Activated CD8-positive, alpha-beta T cell treated with anti-CD3 and anti-CD28 coated beads for 36 hours (primary cell): Measurements from ENCODE around the gene WDR5B. TPM values are rescaled to one million over a fixed set of nuclear protein-coding genes. Genes with fewer than 3 reads are reported as not detected.
A peak's percentile ranks its signal among the peaks of the same experiment; 100 is the strongest.
"Not testable (repeated sequence)": the region's sequence is repeated elsewhere in the genome, so short reads cannot be mapped to it uniquely, and the experiment has no call there.

Experiments
- ATAC-seq: fragments of 200-7000 bp; cut with Tn5 transposase; one replicate; pipeline ENCODE4 v1.10.0; 2021; ENCODE audit warnings: mild to moderate bottlenecking, moderate library complexity
- CTCF ChIA-PET: fragments of 350-600 bp; sonication (Branson Sonifier 250); formaldehyde crosslinking; loops from one replicate; lab custom pipeline; 2021; ENCODE audit warnings: antibody characterized with exemption; lab: Charles Lee
- POLR2A ChIA-PET: fragments of 350-600 bp; sonication (Branson Sonifier 250); formaldehyde crosslinking; loops from one replicate; lab custom pipeline; 2021; ENCODE audit warnings: antibody characterized with exemption; lab: Charles Lee
- DNase-seq: peaks from one replicate; pipeline ENCODE4 v3.0.0-alpha.2; 2020
- H3K27ac Mint-ChIP-seq: one replicate; pipeline ENCODE4 v1.8.0; 2021; ENCODE audit warnings: mild to moderate bottlenecking, mixed read lengths
- H3K27me3 Mint-ChIP-seq: one replicate; pipeline ENCODE4 v1.8.0; 2021; ENCODE audit warnings: mixed read lengths
- H3K36me3 Mint-ChIP-seq: one replicate; pipeline ENCODE4 v1.8.0; 2021; ENCODE audit warnings: low read depth, mixed read lengths
- H3K4me1 Mint-ChIP-seq: one replicate; pipeline ENCODE4 v1.8.0; 2021; ENCODE audit warnings: low read depth, mixed read lengths
- H3K4me3 Mint-ChIP-seq: one replicate; pipeline ENCODE4 v1.8.0; 2021; ENCODE audit warnings: mild to moderate bottlenecking, moderate library complexity, mixed read lengths
- H3K9me3 Mint-ChIP-seq: one replicate; pipeline ENCODE4 v1.8.0; 2021; ENCODE audit warnings: mixed read lengths
- intact Hi-C: fragments of 100-400 bp; cut with micrococcal nuclease; formaldehyde crosslinking; loops from one replicate; pipeline ENCODE4 v1.10.0; 2022
- total RNA-seq, 2 experiments: library from RNA; stranded (reverse); gene quantifications; one replicate each; pipeline ENCODE4 v1.2.3, GENCODE V29; 2021
- TF ChIP-seq, protein P1 (sequence below): fragments of 200-600 bp; IDR thresholded peaks from one replicate; pipeline ENCODE4 v1.8.0; 2022; ENCODE audit warnings: antibody characterized with exemption, mild to moderate bottlenecking

Gene WDR5B
- total RNA-seq, 2 experiments from 2014 or later: 3.2 to 3.4 TPM

DNA sequence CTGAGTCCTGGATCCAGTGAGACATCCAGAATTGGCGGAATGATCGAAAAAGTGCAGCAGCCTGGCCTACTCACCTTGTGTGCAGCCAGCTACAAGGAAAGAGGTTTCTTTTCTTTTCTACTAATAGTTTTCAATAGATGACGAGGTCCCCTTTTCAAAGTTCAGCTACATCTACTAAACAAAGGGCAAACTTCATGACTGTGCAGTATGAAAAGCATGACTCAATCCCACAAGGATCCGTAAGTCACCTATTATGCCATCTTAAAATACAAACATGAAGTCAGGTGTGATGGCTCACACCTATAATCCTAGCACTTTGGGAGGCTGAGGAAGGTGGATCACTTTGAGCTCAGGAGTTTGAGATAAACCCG lies 49.5 kb downstream of the WDR5B start:
- Mint-ChIP-seq H3K27ac (peak overlapping the region; percentile 72), H3K4me3 (no peak overlapping the region), H3K9me3 (no peaks in the 10 kb centered on the region), H3K36me3 (peaks cover 58% of the 10 kb centered on the region), H3K27me3 (no peaks in the 10 kb centered on the region), H3K4me1 (peaks cover 20% of the 10 kb centered on the region)
- ChIA-PET CTCF (interaction anchor here (1.4 kb wide), 1 partner anchor 67 kb away, joined by 4 read pairs; no protein-coding TSS in a partner anchor), POLR2A (interaction anchor here (0.8 kb wide), 1 partner anchor 9 kb away, joined by 3 read pairs; no protein-coding TSS in a partner anchor)
- intact Hi-C loops: no loop called here
- TF ChIP-seq, protein P1, sequence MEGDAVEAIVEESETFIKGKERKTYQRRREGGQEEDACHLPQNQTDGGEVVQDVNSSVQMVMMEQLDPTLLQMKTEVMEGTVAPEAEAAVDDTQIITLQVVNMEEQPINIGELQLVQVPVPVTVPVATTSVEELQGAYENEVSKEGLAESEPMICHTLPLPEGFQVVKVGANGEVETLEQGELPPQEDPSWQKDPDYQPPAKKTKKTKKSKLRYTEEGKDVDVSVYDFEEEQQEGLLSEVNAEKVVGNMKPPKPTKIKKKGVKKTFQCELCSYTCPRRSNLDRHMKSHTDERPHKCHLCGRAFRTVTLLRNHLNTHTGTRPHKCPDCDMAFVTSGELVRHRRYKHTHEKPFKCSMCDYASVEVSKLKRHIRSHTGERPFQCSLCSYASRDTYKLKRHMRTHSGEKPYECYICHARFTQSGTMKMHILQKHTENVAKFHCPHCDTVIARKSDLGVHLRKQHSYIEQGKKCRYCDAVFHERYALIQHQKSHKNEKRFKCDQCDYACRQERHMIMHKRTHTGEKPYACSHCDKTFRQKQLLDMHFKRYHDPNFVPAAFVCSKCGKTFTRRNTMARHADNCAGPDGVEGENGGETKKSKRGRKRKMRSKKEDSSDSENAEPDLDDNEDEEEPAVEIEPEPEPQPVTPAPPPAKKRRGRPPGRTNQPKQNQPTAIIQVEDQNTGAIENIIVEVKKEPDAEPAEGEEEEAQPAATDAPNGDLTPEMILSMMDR: no peak
- no peak for DNase-seq
- peak; percentile 15 for ATAC-seq

DNA sequence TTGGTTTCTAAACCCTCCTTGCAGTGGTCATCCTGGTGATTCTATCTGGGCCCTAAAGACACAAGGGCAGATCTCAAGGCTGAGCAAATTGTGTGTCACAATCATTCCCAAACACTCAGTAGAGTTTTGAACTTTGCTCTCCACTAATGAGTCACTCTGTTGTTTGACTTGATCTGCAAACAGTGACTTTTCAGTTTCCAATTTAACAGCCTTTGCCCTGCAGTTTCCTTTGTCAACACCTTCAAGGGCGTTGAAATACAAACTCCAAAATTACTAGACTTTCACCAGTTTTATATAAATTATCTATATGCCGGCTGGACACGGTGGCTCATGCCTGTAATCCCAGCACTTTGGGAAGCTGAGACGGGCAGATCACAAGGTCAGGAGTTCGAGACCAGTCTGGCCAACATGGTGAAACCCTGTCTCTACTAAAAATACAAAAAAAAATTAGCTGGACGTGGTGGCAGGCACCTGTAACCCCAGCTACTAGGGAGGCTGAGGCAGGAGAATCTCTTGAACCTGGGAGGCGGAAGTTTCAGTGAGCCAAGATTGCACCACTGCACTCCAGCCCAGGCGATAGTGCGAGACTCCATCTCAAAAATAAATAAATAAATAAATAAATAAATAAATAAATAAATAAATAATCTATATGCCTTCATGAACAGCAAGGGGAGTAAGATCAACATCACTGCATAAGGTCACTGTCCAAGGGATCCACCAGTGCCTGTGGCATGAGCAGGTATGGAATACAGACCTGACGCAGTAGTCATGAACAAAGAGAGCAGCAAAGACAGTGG lies 50.1 kb downstream of the WDR5B start:
- ATAC-seq: peak; percentile 80
- intact Hi-C loops, H3K4me3 Mint-ChIP-seq, H3K27me3 Mint-ChIP-seq, POLR2A ChIA-PET, DNase-seq, H3K9me3 Mint-ChIP-seq: not testable (repeated sequence)
- peaks cover 20% of the 10 kb centered on the region for H3K4me1 Mint-ChIP-seq
- CTCF ChIA-PET: interaction anchor here (0.9 to 1.4 kb wide), 3 partner anchors 9 to 820 kb away, joined by 3 to 4 read pairs (median 3); no protein-coding TSS in a partner anchor
- peaks cover 54% of the 10 kb centered on the region for H3K36me3 Mint-ChIP-seq
- peak overlapping the region; percentile 78 for H3K27ac Mint-ChIP-seq

DNA sequence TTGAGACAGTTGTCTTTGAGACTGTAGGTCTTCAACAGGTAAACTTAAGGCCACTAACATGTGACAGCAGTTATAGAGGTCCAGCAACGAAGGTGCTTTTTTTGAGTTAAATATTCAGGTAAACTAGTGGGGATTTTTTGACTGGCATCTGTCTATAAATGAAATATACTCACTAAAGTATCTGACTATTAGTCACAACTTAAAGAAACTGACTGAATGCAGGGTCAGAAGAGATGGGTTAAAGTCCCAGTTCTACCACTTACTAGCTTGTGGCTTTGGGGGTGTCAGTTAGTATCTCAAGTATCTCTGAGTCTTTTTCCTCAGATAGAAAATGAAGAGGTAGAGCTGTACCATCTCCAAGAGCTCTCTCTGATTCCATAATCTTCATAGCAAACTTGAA lies 50.8 kb downstream of the WDR5B start:
- peaks cover 51% of the 10 kb centered on the region for H3K36me3 Mint-ChIP-seq
- intact Hi-C loops: no loop called here

DNA sequence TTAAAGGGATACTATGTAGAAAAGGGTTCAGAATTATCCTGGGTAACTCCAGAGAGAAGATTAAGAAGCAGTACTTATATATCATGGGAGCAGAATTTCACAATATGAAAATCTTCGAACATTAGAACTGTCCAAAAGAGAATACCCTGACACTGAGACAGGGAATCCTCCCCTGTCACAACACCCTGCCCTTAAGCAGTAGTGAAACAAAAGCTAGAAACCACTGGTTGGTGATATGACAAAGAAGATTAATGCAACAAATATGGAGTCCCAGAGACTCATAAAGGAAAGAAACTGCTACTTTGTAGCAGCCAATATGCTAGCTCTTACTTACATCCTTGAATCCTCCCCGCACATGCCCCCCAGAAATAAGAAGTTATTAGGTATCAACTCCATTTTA lies 51.4 kb downstream of the WDR5B start:
- TF ChIP-seq, protein P1: no peak
- H3K4me1 Mint-ChIP-seq: peaks cover 20% of the 10 kb centered on the region
- intact Hi-C loops: no loop called here
- no peak for ATAC-seq
- H3K36me3 Mint-ChIP-seq: peaks cover 52% of the 10 kb centered on the region
- no peak for DNase-seq
- POLR2A ChIA-PET: no interaction called here
- no peaks in the 10 kb centered on the region for H3K9me3 Mint-ChIP-seq
- H3K27me3 Mint-ChIP-seq: no peaks in the 10 kb centered on the region
- no peak overlapping the region for H3K4me3 Mint-ChIP-seq
- peak overlapping the region; percentile 78 for H3K27ac Mint-ChIP-seq
- CTCF ChIA-PET: interaction anchor here (0.9 to 1.3 kb wide), 2 partner anchors 8 to 818 kb away, joined by 3 read pairs; no protein-coding TSS in a partner anchor

More for the DNA sequence above, 50.8 kb downstream of the WDR5B start:
- Mint-ChIP-seq H3K4me3 (no peak overlapping the region), H3K4me1 (peaks cover 20% of the 10 kb centered on the region), H3K27ac (peak overlapping the region; percentile 78), H3K27me3 (no peaks in the 10 kb centered on the region), H3K9me3 (no peaks in the 10 kb centered on the region)
- TF ChIP-seq, protein P1: no peak
- ChIA-PET POLR2A (no interaction called here), CTCF (interaction anchor here (0.9 to 1.3 kb wide), 2 partner anchors 9 to 819 kb away, joined by 3 read pairs; no protein-coding TSS in a partner anchor)
- no peak for DNase-seq
- peak; percentile 57 for ATAC-seq

Other genes with a start within 250 kb of the WDR5B start
- gene CASR, start 232.4 kb downstream of the WDR5B start, total RNA-seq: not detected
- not detected for gene CSTA, start 90.8 kb downstream of the WDR5B start, total RNA-seq
- gene MIX23, start 32.8 kb downstream of the WDR5B start, total RNA-seq: 100 to 1,000 TPM; 154 to 168 TPM
- gene FAM162A, start 31.9 kb downstream of the WDR5B start, total RNA-seq: 100 to 1,000 TPM; 202 to 204 TPM
- gene KPNA1, start 98.9 kb upstream of the WDR5B start, total RNA-seq: 10 to 100 TPM; 46.6 to 47.4 TPM
- 10 to 100 TPM; 17.8 to 18.5 TPM for gene PARP9, start 148.2 kb upstream of the WDR5B start, total RNA-seq
- gene DTX3L, start 148.3 kb upstream of the WDR5B start, total RNA-seq: 10 to 100 TPM; 22.1 to 25.9 TPM
- 10 to 100 TPM; 13.3 to 14.0 TPM for gene PARP15, start 161.6 kb upstream of the WDR5B start, total RNA-seq